Measurements from ENCODE around the gene TRRAP.

GRCh38 chr7:98974906-98975816, 96.8 kb downstream of the TRRAP start:
- TF ChIP-seq EP300 (IDR thresholded peaks at IDR 0.05) (no peak), CTCF (IDR thresholded peaks at IDR 0.05) (no peak), POLR2A (IDR thresholded peaks at IDR 0.05; ENCODE audit: low read length) (no peak), MYC (IDR thresholded peaks at IDR 0.05; ENCODE audit: borderline replicate concordance, low read length) (no peak), JUN (IDR thresholded peaks at IDR 0.05) (no peak), RCOR1 (IDR thresholded peaks at IDR 0.05; ENCODE audit: low read depth, low read length) (no peak), CHD2 (IDR thresholded peaks at IDR 0.05; ENCODE audit: low read length, partially characterized antibody) (no peak), CBX2 (IDR thresholded peaks at IDR 0.05; ENCODE audit: borderline replicate concordance, low read depth) (no peak), HOXB5 (CRISPR knock-in tag; IDR thresholded peaks at IDR 0.05) (no peak), TP53 (CRISPR knock-in tag; IDR thresholded peaks at IDR 0.05) (no peak), MAX (IDR thresholded peaks at IDR 0.05) (no peak), RAD21 (conservative IDR thresholded peaks at IDR 0.05 in 1 of 2, IDR thresholded peaks at IDR 0.05 in 1 of 2) (no peak), NR3C1 (IDR thresholded peaks at IDR 0.05) (no peak), MAFK (IDR thresholded peaks at IDR 0.05; ENCODE audit: partially characterized antibody) (no peak)
